Testis (tissue), 2 donors: ENCODE measurements around the gene CEACAM3.

Experiments used
- POLR2A ChIP-seq: fragments of 450-650 bp; IDR thresholded peaks from one replicate; pipeline ENCODE4 v1.6.1; 2017; ENCODE audit warnings: antibody characterized with exemption, mild to moderate bottlenecking, moderate library complexity
- TF ChIP-seq, protein P1 (sequence below), 3 experiments: fragments of 450-650 bp in 2 of 3; fragments of 200-600 bp in 1 of 3; sonication (generic) in 1 of 3; IDR thresholded peaks; one replicate each; pipeline ENCODE4 v1.5.1; 2016 to 2019; ENCODE audit warnings: antibody characterized with exemption in 3 of 3, mild to moderate bottlenecking in 2 of 3, moderate library complexity in 1 of 3

DNA sequence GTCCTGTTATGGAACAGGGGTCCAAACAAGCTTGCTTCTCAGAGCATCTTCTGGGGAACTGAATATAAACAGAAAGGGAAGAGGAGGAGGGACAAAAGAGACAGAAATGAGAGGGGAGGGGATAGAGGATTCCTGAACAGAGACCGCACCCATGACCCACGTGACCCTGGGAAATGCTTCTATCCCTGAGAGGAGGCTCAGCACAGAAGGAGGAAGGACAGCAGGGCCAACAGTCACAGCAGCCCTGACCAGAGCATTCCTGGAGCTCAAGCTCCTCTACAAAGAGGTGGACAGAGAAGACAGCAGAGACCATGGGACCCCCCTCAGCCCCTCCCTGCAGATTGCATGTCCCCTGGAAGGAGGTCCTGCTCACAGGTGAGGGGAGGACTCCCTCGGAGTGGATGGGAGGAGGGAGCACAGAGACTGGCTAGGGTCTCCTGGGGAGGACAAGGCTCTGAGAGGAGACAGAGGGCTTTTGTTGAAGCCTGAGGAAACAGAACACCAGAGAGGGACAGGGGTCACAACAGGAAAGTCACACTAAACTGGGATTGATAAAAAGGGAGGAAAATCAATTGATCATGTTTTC lies 41.0 kb upstream of the CEACAM3 start, which contains the start of gene CEACAM6:
- TF ChIP-seq, protein P1, sequence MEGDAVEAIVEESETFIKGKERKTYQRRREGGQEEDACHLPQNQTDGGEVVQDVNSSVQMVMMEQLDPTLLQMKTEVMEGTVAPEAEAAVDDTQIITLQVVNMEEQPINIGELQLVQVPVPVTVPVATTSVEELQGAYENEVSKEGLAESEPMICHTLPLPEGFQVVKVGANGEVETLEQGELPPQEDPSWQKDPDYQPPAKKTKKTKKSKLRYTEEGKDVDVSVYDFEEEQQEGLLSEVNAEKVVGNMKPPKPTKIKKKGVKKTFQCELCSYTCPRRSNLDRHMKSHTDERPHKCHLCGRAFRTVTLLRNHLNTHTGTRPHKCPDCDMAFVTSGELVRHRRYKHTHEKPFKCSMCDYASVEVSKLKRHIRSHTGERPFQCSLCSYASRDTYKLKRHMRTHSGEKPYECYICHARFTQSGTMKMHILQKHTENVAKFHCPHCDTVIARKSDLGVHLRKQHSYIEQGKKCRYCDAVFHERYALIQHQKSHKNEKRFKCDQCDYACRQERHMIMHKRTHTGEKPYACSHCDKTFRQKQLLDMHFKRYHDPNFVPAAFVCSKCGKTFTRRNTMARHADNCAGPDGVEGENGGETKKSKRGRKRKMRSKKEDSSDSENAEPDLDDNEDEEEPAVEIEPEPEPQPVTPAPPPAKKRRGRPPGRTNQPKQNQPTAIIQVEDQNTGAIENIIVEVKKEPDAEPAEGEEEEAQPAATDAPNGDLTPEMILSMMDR (IDR thresholded peaks at IDR 0.05) = no peak
- no peak for TF ChIP-seq POLR2A
